GM19395 (cell line): Measurements from ENCODE around the gene ITPKB.
"Not testable (repeated sequence)": the region's sequence is repeated elsewhere in the genome, so short reads cannot be mapped to it uniquely, and the experiment has no call there.

ENCODE experiments used
- ATAC-seq: cut with Tn5 transposase; IDR thresholded peaks from one replicate; pipeline ENCODE4 v1.9.1; 2021; ENCODE audit warnings: mild to moderate bottlenecking, moderate library complexity; ENCODE audit not compliant: unreplicated experiment

The ITPKB gene

GRCh38 chr1:226627050-226627755 lies 111.9 kb downstream of the ITPKB start:
- ATAC-seq = no peak

- peak; percentile 84 for ATAC-seq
Measured at GRCh38 chr1:226626577-226626956, 112.5 kb downstream of the ITPKB start.

- peak; percentile 37 for ATAC-seq
Measured at GRCh38 chr1:226625832-226626576, 113.1 kb downstream of the ITPKB start.

GRCh38 chr1:226625326-226625725 lies 113.8 kb downstream of the ITPKB start:
- no peak for ATAC-seq

GRCh38 chr1:226624526-226624925 lies 114.6 kb downstream of the ITPKB start:
- no peak for ATAC-seq

GRCh38 chr1:226622012-226622411 lies 117.1 kb downstream of the ITPKB start:
- no peak for ATAC-seq

GRCh38 chr1:226619031-226619430 lies 120.1 kb downstream of the ITPKB start:
- no peak for ATAC-seq

GRCh38 chr1:226618380-226618779 lies 120.7 kb downstream of the ITPKB start:
- no peak for ATAC-seq

GRCh38 chr1:226617719-226618118 lies 121.4 kb downstream of the ITPKB start:
- not testable (repeated sequence) for ATAC-seq

GRCh38 chr1:226617109-226617508 lies 122.0 kb downstream of the ITPKB start:
- no peak for ATAC-seq

GRCh38 chr1:226616636-226617035 lies 122.4 kb downstream of the ITPKB start:
- no peak for ATAC-seq

GRCh38 chr1:226615876-226616275 lies 123.2 kb downstream of the ITPKB start:
- no peak for ATAC-seq

- ATAC-seq = not testable (repeated sequence)
Measured at GRCh38 chr1:226611980-226612379, 127.1 kb downstream of the ITPKB start.

GRCh38 chr1:226611301-226611700 lies 127.8 kb downstream of the ITPKB start:
- ATAC-seq = no peak

GRCh38 chr1:226610671-226611070 lies 128.4 kb downstream of the ITPKB start:
- no peak for ATAC-seq

GRCh38 chr1:226609836-226610455 lies 129.1 kb downstream of the ITPKB start:
- ATAC-seq = no peak

- ATAC-seq = no peak
Measured at GRCh38 chr1:226608699-226609505, 130.2 kb downstream of the ITPKB start.

GRCh38 chr1:226607821-226608220 lies 131.3 kb downstream of the ITPKB start:
- ATAC-seq = no peak

GRCh38 chr1:226607268-226607660 lies 131.8 kb downstream of the ITPKB start:
- ATAC-seq = no peak

- no peak for ATAC-seq
Measured at GRCh38 chr1:226606311-226607267, 132.5 kb downstream of the ITPKB start.
